ENCODE results near the gene HGD. TPM values are rescaled to one million over a fixed set of nuclear protein-coding genes. Genes with fewer than 3 reads are reported as not detected.

Gene HGD
- total RNA-seq, 1 experiment from 2014 or later, result 0.44 TPM

DNA sequence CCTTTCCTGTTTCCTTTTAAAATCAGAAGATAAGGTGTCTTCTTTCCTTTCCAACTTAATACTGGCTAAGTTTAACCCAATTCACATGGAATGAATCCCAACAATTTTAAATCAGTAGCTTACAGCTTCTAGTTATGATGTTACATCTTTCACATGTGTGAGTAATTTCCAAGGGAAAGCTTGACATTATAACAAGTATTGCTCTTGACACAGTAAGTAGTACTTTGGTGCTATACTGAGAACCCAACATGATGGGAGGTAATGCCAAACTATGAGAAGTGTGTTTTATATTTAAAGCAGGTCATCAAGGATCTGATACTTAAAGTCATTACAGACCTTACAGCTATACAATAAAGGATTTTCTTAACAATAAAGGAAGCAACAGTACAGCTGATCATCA lies 31.2 kb upstream of the HGD start:
- TF ChIP-seq, protein P1, sequence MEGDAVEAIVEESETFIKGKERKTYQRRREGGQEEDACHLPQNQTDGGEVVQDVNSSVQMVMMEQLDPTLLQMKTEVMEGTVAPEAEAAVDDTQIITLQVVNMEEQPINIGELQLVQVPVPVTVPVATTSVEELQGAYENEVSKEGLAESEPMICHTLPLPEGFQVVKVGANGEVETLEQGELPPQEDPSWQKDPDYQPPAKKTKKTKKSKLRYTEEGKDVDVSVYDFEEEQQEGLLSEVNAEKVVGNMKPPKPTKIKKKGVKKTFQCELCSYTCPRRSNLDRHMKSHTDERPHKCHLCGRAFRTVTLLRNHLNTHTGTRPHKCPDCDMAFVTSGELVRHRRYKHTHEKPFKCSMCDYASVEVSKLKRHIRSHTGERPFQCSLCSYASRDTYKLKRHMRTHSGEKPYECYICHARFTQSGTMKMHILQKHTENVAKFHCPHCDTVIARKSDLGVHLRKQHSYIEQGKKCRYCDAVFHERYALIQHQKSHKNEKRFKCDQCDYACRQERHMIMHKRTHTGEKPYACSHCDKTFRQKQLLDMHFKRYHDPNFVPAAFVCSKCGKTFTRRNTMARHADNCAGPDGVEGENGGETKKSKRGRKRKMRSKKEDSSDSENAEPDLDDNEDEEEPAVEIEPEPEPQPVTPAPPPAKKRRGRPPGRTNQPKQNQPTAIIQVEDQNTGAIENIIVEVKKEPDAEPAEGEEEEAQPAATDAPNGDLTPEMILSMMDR (IDR thresholded peaks at IDR 0.05; ENCODE audit: unreplicated experiment), result no peak
- intact Hi-C loops (cut with micrococcal nuclease), result no loop called here
- H3K9me3 Mint-ChIP-seq (ENCODE audit: unreplicated experiment), result no peaks in the 10 kb centered on the region
- H3K4me1 Mint-ChIP-seq (ENCODE audit: insufficient read depth, unreplicated experiment), result no peaks in the 10 kb centered on the region
- ChIA-PET CTCF (interaction anchor here (0.6 to 0.7 kb wide), 2 partner anchors 32 to 145 kb away, joined by 3 read pairs; no protein-coding TSS in a partner anchor), POLR2A (no interaction called here)
- H3K27ac Mint-ChIP-seq (ENCODE audit: low read depth, unreplicated experiment), result no peak overlapping the region
- DNase-seq (ENCODE audit: unreplicated experiment), result no peak
- no TSS peak for BruUV-seq (replicated peaks)
- no peak overlapping the region for H3K4me3 Mint-ChIP-seq (ENCODE audit: unreplicated experiment)
- no peaks in the 10 kb centered on the region for H3K36me3 Mint-ChIP-seq (ENCODE audit: insufficient read depth, unreplicated experiment)
- H3K27me3 Mint-ChIP-seq (ENCODE audit: insufficient read depth, unreplicated experiment), result no peaks in the 10 kb centered on the region

DNA sequence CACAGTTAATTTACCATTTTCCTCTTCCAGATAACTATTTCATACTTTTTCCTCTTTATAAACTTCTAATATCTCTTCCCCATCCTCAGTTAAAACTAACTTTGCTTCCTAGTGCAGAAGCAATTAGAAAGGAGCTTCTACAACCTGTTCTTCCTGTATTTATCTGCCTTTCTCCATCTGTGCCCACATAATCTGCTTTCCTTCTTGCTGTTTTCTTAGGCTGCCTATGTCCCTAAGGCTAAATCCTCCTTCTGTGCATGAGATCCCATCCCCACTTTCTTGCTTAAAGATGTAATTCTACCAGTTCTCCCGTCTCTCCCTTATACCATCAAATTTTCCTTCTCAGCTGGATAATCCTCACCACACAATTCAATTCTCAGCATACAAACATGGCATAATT lies 28.3 kb upstream of the HGD start:
- H3K36me3 Mint-ChIP-seq (ENCODE audit: insufficient read depth, unreplicated experiment), result peaks cover 14% of the 10 kb centered on the region
- H3K4me3 Mint-ChIP-seq (ENCODE audit: unreplicated experiment), result no peak overlapping the region
- BruUV-seq (replicated peaks), result no TSS peak
- POLR2A ChIA-PET, result interaction anchor here (0.6 kb wide), 1 partner anchor 404 kb away, joined by 3 read pairs; no protein-coding TSS in a partner anchor
- no peaks in the 10 kb centered on the region for H3K9me3 Mint-ChIP-seq (ENCODE audit: unreplicated experiment)
- no peaks in the 10 kb centered on the region for H3K27me3 Mint-ChIP-seq (ENCODE audit: insufficient read depth, unreplicated experiment)
- H3K4me1 Mint-ChIP-seq (ENCODE audit: insufficient read depth, unreplicated experiment), result no peaks in the 10 kb centered on the region
- CTCF ChIA-PET, result no interaction called here
- DNase-seq (ENCODE audit: unreplicated experiment), result no peak
- TF ChIP-seq, protein P1 (IDR thresholded peaks at IDR 0.05; ENCODE audit: unreplicated experiment), result no peak
- H3K27ac Mint-ChIP-seq (ENCODE audit: low read depth, unreplicated experiment), result no peak overlapping the region
- intact Hi-C loops (cut with micrococcal nuclease), result no loop called here

DNA sequence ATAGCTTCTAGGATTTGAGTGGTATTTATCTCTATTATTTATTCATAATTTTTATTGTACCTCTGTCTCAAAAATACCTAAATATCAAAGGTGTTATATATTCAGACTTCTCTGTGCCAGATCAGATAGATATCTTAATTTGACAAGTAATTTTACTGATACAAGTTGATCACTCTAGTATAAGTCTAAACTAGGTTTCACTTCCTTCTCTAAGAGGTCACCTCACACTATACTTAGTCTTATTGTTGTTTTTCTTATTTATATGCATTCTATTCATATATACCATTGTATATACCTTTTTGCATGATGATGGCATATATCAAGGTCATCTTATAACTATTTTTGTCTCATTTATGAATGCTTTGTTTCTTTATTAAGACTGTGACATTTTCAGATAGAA lies 26.4 kb upstream of the HGD start:
- no peak overlapping the region for H3K4me3 Mint-ChIP-seq (ENCODE audit: unreplicated experiment)
- CTCF ChIA-PET, result no interaction called here

DNA sequence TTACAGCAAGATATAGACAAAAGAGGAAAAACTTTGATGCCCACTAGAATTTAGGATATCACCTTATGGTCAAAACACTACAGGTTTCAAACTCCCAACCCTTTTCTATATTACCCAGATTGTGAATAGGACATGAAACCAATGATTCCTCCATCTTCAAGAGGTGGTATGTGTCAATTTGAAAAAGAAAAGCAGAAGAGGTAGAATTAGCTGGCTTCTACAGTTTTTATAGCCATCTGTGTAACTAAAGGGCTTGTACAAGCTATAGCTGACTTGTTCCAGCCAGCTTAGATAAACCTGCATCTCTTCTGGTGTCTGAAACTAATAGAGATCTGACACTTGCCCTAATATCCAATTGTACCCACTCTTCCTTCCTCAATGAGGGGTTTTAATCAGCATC lies 24.9 kb upstream of the HGD start:
- intact Hi-C loops (cut with micrococcal nuclease), result no loop called here
- peaks cover 38% of the 10 kb centered on the region for H3K36me3 Mint-ChIP-seq (ENCODE audit: insufficient read depth, unreplicated experiment)
- POLR2A ChIA-PET, result no interaction called here

More for the DNA sequence above, 26.4 kb upstream of the HGD start:
- Mint-ChIP-seq H3K36me3 (ENCODE audit: insufficient read depth, unreplicated experiment) (peaks cover 29% of the 10 kb centered on the region), H3K9me3 (ENCODE audit: unreplicated experiment) (no peaks in the 10 kb centered on the region), H3K27me3 (ENCODE audit: insufficient read depth, unreplicated experiment) (no peaks in the 10 kb centered on the region), H3K4me1 (ENCODE audit: insufficient read depth, unreplicated experiment) (no peaks in the 10 kb centered on the region), H3K27ac (ENCODE audit: low read depth, unreplicated experiment) (no peak overlapping the region)
- intact Hi-C loops (cut with micrococcal nuclease), result no loop called here
- POLR2A ChIA-PET, result interaction anchor here (0.7 kb wide), 1 partner anchor 137 kb away, joined by 3 read pairs; no protein-coding TSS in a partner anchor
- no TSS peak for BruUV-seq (replicated peaks)
- TF ChIP-seq, protein P1 (IDR thresholded peaks at IDR 0.05; ENCODE audit: unreplicated experiment), result no peak
- DNase-seq (ENCODE audit: unreplicated experiment), result no peak

More for the DNA sequence above, 24.9 kb upstream of the HGD start:
- H3K4me1 Mint-ChIP-seq (ENCODE audit: insufficient read depth, unreplicated experiment), result no peaks in the 10 kb centered on the region
- no peak overlapping the region for H3K27ac Mint-ChIP-seq (ENCODE audit: low read depth, unreplicated experiment)
- H3K4me3 Mint-ChIP-seq (ENCODE audit: unreplicated experiment), result no peak overlapping the region
- no peak for DNase-seq (ENCODE audit: unreplicated experiment)
- CTCF ChIA-PET, result no interaction called here
- TF ChIP-seq, protein P1 (IDR thresholded peaks at IDR 0.05; ENCODE audit: unreplicated experiment), result no peak
- no peaks in the 10 kb centered on the region for H3K27me3 Mint-ChIP-seq (ENCODE audit: insufficient read depth, unreplicated experiment)
- no TSS peak for BruUV-seq (replicated peaks)
- H3K9me3 Mint-ChIP-seq (ENCODE audit: unreplicated experiment), result no peaks in the 10 kb centered on the region

Measured in MCF 10A (cell line).